Loucy (cell line): ENCODE data around the gene WWOX.

Experiments
- H2AFZ ChIP-seq: fragments of 200-600 bp; sonication (generic); 2 replicates; pipeline ENCODE4 v1.6.0; 2016; ENCODE audit warnings: antibody characterized with exemption, mild to moderate bottlenecking, low read length, moderate library complexity
- H3F3A ChIP-seq: fragments of 200-600 bp; 2 replicates; pipeline ENCODE4 v1.6.0; 2016; ENCODE audit warnings: antibody characterized with exemption, low read depth, mild to moderate bottlenecking
- H3K27me3 ChIP-seq: fragments of 200-600 bp; sonication (generic); 2 replicates; pipeline ENCODE4 v1.6.1; 2014; ENCODE audit warnings: low read length, mild to moderate bottlenecking; ENCODE audit not compliant: insufficient read depth, poor library complexity, severe bottlenecking
- H3K36me3 ChIP-seq: fragments of 200-600 bp; sonication (generic); 2 replicates; pipeline ENCODE4 v1.6.1; 2016; ENCODE audit warnings: low read length; ENCODE audit not compliant: insufficient read depth
- H3K4me1 ChIP-seq: fragments of 200-600 bp; sonication (generic); 2 replicates; pipeline ENCODE4 v1.5.1; 2014; ENCODE audit warnings: low read length, mild to moderate bottlenecking; ENCODE audit not compliant: insufficient read depth, poor library complexity, severe bottlenecking
- H3K4me2 ChIP-seq: fragments of 200-600 bp; sonication (generic); 2 replicates; pipeline ENCODE4 v1.6.0; 2014; ENCODE audit warnings: antibody characterized with exemption, low read length, low read depth, mild to moderate bottlenecking; ENCODE audit not compliant: poor library complexity, severe bottlenecking
- H3K4me3 ChIP-seq: fragments of 200-600 bp; sonication (generic); 2 replicates; pipeline ENCODE4 v1.5.1; 2014; ENCODE audit warnings: low read length, mild to moderate bottlenecking, mixed read lengths; ENCODE audit not compliant: poor library complexity, severe bottlenecking
- H3K79me2 ChIP-seq: fragments of 200-600 bp; sonication (generic); 2 replicates; pipeline ENCODE4 v1.6.1; 2014; ENCODE audit warnings: low read length; ENCODE audit not compliant: insufficient read depth
- H3K9ac ChIP-seq: fragments of 200-600 bp; sonication (generic); 2 replicates; pipeline ENCODE4 v1.6.0; 2014; ENCODE audit warnings: mild to moderate bottlenecking, low read depth, low read length, moderate library complexity; ENCODE audit not compliant: poor library complexity, severe bottlenecking
- H3K9me2 ChIP-seq: fragments of 200-600 bp; sonication (generic); replicated peaks from 2 replicates; pipeline ENCODE4 v1.6.1; 2016; ENCODE audit warnings: low read depth, low read length, mixed read lengths
- H3K9me3 ChIP-seq: fragments of 200-600 bp; sonication (generic); 2 replicates; pipeline ENCODE4 v1.6.1; 2014; ENCODE audit warnings: mild to moderate bottlenecking, antibody characterized with exemption, low read length, low read depth; ENCODE audit not compliant: insufficient read depth
- H4K20me1 ChIP-seq: fragments of 200-600 bp; sonication (generic); 2 replicates; pipeline ENCODE4 v1.6.0; 2014; ENCODE audit warnings: antibody characterized with exemption, low read length, mild to moderate bottlenecking; ENCODE audit not compliant: insufficient read depth, poor library complexity, severe bottlenecking
- EZH2phosphoT487 ChIP-seq: fragments of 200-600 bp; IDR thresholded peaks from 2 replicates; pipeline ENCODE4 v1.6.1; 2018; ENCODE audit warnings: antibody characterized with exemption, mild to moderate bottlenecking, moderate library complexity, borderline replicate concordance
- TF ChIP-seq, protein P1 (sequence below): fragments of 200-600 bp; sonication (generic); conservative IDR thresholded peaks from 2 replicates; pipeline ENCODE4 v1.5.1; 2014; ENCODE audit warnings: mild to moderate bottlenecking, antibody characterized with exemption, low read length

Gene WWOX

GRCh38 chr16:79186196-79186595, 1086.7 kb downstream of the WWOX start:
- H3K4me1 ChIP-seq = peaks cover 40% of the 10 kb centered on the region
- H3K36me3 ChIP-seq = no peaks in the 10 kb centered on the region
- TF ChIP-seq EZH2phosphoT487 = no peak
- TF ChIP-seq, protein P1, sequence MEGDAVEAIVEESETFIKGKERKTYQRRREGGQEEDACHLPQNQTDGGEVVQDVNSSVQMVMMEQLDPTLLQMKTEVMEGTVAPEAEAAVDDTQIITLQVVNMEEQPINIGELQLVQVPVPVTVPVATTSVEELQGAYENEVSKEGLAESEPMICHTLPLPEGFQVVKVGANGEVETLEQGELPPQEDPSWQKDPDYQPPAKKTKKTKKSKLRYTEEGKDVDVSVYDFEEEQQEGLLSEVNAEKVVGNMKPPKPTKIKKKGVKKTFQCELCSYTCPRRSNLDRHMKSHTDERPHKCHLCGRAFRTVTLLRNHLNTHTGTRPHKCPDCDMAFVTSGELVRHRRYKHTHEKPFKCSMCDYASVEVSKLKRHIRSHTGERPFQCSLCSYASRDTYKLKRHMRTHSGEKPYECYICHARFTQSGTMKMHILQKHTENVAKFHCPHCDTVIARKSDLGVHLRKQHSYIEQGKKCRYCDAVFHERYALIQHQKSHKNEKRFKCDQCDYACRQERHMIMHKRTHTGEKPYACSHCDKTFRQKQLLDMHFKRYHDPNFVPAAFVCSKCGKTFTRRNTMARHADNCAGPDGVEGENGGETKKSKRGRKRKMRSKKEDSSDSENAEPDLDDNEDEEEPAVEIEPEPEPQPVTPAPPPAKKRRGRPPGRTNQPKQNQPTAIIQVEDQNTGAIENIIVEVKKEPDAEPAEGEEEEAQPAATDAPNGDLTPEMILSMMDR = no peak
- no peak overlapping the region for H3K4me3 ChIP-seq
- no peak overlapping the region for H3K4me2 ChIP-seq
- no peak overlapping the region for H3K9ac ChIP-seq
- no peak overlapping the region for H2AFZ ChIP-seq
- no peaks in the 10 kb centered on the region for H3F3A ChIP-seq
- no peaks in the 10 kb centered on the region for H3K27me3 ChIP-seq
- H3K9me3 ChIP-seq = no peaks in the 10 kb centered on the region
- H4K20me1 ChIP-seq = no peaks in the 10 kb centered on the region
- no peaks in the 10 kb centered on the region for H3K9me2 ChIP-seq
- no peaks in the 10 kb centered on the region for H3K79me2 ChIP-seq

- H3K36me3 ChIP-seq = no peaks in the 10 kb centered on the region
- H3K9ac ChIP-seq = no peak overlapping the region
- H3K79me2 ChIP-seq = no peaks in the 10 kb centered on the region
- no peaks in the 10 kb centered on the region for H3F3A ChIP-seq
- no peak overlapping the region for H2AFZ ChIP-seq
- no peak overlapping the region for H3K4me2 ChIP-seq
- no peaks in the 10 kb centered on the region for H3K9me2 ChIP-seq
- H3K9me3 ChIP-seq = no peaks in the 10 kb centered on the region
- TF ChIP-seq EZH2phosphoT487 = no peak
- H4K20me1 ChIP-seq = no peaks in the 10 kb centered on the region
- no peak overlapping the region for H3K4me3 ChIP-seq
- H3K4me1 ChIP-seq = peaks cover 36% of the 10 kb centered on the region
- no peaks in the 10 kb centered on the region for H3K27me3 ChIP-seq
Measured at GRCh38 chr16:79188115-79188738, 1088.8 kb downstream of the WWOX start.

- Histone ChIP-seq H3K9me3 (no peaks in the 10 kb centered on the region), H4K20me1 (no peaks in the 10 kb centered on the region), H3F3A (no peaks in the 10 kb centered on the region), H3K36me3 (no peaks in the 10 kb centered on the region), H3K79me2 (no peaks in the 10 kb centered on the region), H3K9me2 (no peaks in the 10 kb centered on the region), H3K4me2 (no peak overlapping the region), H3K4me1 (peaks cover 41% of the 10 kb centered on the region), H3K4me3 (no peak overlapping the region), H3K27me3 (no peaks in the 10 kb centered on the region), H2AFZ (no peak overlapping the region), H3K9ac (no peak overlapping the region)
- TF ChIP-seq, protein P1 = no peak
Measured at GRCh38 chr16:79188739-79189122, 1089.3 kb downstream of the WWOX start.

- Histone ChIP-seq H3K4me2 (no peak overlapping the region), H3K79me2 (no peaks in the 10 kb centered on the region), H3K27me3 (no peaks in the 10 kb centered on the region), H3K36me3 (no peaks in the 10 kb centered on the region), H3F3A (no peaks in the 10 kb centered on the region), H3K9me2 (no peaks in the 10 kb centered on the region), H3K9me3 (no peaks in the 10 kb centered on the region), H3K4me1 (peaks cover 38% of the 10 kb centered on the region), H2AFZ (no peak overlapping the region), H3K9ac (no peak overlapping the region), H4K20me1 (no peaks in the 10 kb centered on the region), H3K4me3 (no peak overlapping the region)
- TF ChIP-seq, protein P1 = no peak
- TF ChIP-seq EZH2phosphoT487 = no peak
Measured at GRCh38 chr16:79190542-79190941, 1091.1 kb downstream of the WWOX start.
